Upper lobe of left lung (tissue), 6 donors: ENCODE results near the gene PNPT1. TPM values are rescaled to one million over a fixed set of nuclear protein-coding genes. Genes with fewer than 3 reads are reported as not detected.

Experiments used
- ATAC-seq, 2 donors: fragments of 200-7000 bp; cut with Tn5 transposase; one replicate each; pipeline ENCODE4 v1.9.1; 2022; ENCODE audit warnings: mild to moderate bottlenecking in 2 of 2, moderate library complexity in 2 of 2; ENCODE audit not compliant: low FRiP score in 2 of 2
- DNase-seq, 2 donors: peaks; one replicate each; pipeline ENCODE4 v3.0.0-alpha.2; 2019 to 2020
- H3K27ac ChIP-seq, 4 donors: fragments of 200-600 bp; sonication (generic); one replicate each; pipeline ENCODE4 v1.5.1; 2016 to 2019
- H3K27me3 ChIP-seq, 4 donors: fragments of 200-600 bp; sonication (generic); one replicate each; pipeline ENCODE4 v1.5.1; 2017 to 2019
- H3K36me3 ChIP-seq, 4 donors: fragments of 200-600 bp; sonication (generic); one replicate each; pipeline ENCODE4 v1.5.1; 2016 to 2019
- H3K4me1 ChIP-seq, 4 donors: fragments of 200-600 bp; sonication (generic); one replicate each; pipeline ENCODE4 v1.5.1; 2018 to 2019
- H3K4me3 ChIP-seq, 4 donors: fragments of 200-600 bp; sonication (generic); one replicate each; pipeline ENCODE4 v1.5.1; 2017 to 2019; ENCODE audit warnings: mild to moderate bottlenecking in 2 of 4, moderate library complexity in 1 of 4
- H3K9me3 ChIP-seq, 4 donors: fragments of 200-600 bp; sonication (generic); one replicate each; pipeline ENCODE4 v1.5.1; 2018 to 2019
- EP300 ChIP-seq, 4 donors: sonication (generic); formaldehyde crosslinking; IDR thresholded peaks; one replicate each; pipeline ENCODE4 v1.5.1; 2017; ENCODE audit warnings: antibody characterized with exemption in 4 of 4, control low read depth in 2 of 4
- POLR2A ChIP-seq, 4 donors: fragments of 450-650 bp; IDR thresholded peaks; one replicate each; pipeline ENCODE4 v1.5.1; 2016 to 2017; ENCODE audit warnings: antibody characterized with exemption in 4 of 4, mild to moderate bottlenecking in 2 of 4
- POLR2AphosphoS5 ChIP-seq, 2 donors: sonication (generic); formaldehyde crosslinking; IDR thresholded peaks; one replicate each; pipeline ENCODE4 v1.5.1; 2017; ENCODE audit warnings: antibody characterized with exemption in 2 of 2
- WGBS, 2 donors: methylation state at CpG; one replicate each; pipeline ENCODE4 v1.1.5; 2017 to 2018; 5-methylcytosine and 5-hydroxymethylcytosine counted together
- total RNA-seq, 6 donors: library from RNA; depleted of rRNA in 4 of 6; stranded (reverse); fragments of >200 nt in 4 of 6; gene quantifications; one replicate each; pipeline versions ENCODE4 v1.1.0 to v1.2.1, GENCODE V29; 2016 to 2021
- TF ChIP-seq, protein P1 (sequence below), 6 experiments: fragments of 450-650 bp in 4 of 6; fragments of 200-600 bp in 2 of 6; sonication (generic) in 2 of 6; IDR thresholded peaks; one replicate each; pipeline ENCODE4 v1.5.1; 2016 to 2019; ENCODE audit warnings: antibody characterized with exemption in 6 of 6
- donor health status: DM: no; HTN: no; CAD: no; lungs with moderate emphysema.
- donor health status: DM: no; HTN: yes; CAD: no; lungs with severe emphysema.

The PNPT1 gene
- total RNA-seq, 6 donors from 2014 or later, result 12.6 to 23.3 (median 15.1) TPM

GRCh38 chr2:55617175-55618024 lies 76.2 kb downstream of the PNPT1 start, which contains the start of gene PPP4R3B:
TSS of gene PPP4R3B (minus strand) at chr2:55617622. CDS start at chr2:55617285, 337 bp downstream.
- TF ChIP-seq, protein P1, sequence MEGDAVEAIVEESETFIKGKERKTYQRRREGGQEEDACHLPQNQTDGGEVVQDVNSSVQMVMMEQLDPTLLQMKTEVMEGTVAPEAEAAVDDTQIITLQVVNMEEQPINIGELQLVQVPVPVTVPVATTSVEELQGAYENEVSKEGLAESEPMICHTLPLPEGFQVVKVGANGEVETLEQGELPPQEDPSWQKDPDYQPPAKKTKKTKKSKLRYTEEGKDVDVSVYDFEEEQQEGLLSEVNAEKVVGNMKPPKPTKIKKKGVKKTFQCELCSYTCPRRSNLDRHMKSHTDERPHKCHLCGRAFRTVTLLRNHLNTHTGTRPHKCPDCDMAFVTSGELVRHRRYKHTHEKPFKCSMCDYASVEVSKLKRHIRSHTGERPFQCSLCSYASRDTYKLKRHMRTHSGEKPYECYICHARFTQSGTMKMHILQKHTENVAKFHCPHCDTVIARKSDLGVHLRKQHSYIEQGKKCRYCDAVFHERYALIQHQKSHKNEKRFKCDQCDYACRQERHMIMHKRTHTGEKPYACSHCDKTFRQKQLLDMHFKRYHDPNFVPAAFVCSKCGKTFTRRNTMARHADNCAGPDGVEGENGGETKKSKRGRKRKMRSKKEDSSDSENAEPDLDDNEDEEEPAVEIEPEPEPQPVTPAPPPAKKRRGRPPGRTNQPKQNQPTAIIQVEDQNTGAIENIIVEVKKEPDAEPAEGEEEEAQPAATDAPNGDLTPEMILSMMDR (IDR thresholded peaks at IDR 0.05), result peak; percentile 43 to 95 (median 89)
- TF ChIP-seq POLR2A (IDR thresholded peaks at IDR 0.05) (peak in 3 of 4 donors; percentile 91 to 98 (median 94)), EP300 (IDR thresholded peaks at IDR 0.05) (peak in 1 of 4 donors; percentile 89), POLR2AphosphoS5 (IDR thresholded peaks at IDR 0.05) (peak; percentile 99)
- H3K36me3 ChIP-seq, result peaks cover 0 to 30% (median 11%) of the 10 kb centered on the region in 4 donors
- peak; percentile 98 to 100 for ATAC-seq
- H3K27me3 ChIP-seq, result no peaks in the 10 kb centered on the region
- 0% methylated on average over 53 to 81 of the region's 82 CpGs for WGBS, 2 donors
- DNase-seq, result peak; percentile 99
- H3K27ac ChIP-seq, result peak within 1 kb of the TSS; percentile 96 to 99 (median 98)
- H3K4me3 ChIP-seq, result peak within 1 kb of the TSS; percentile 76 to 95 (median 94)
- H3K4me1 ChIP-seq, result peaks cover 31 to 53% (median 40%) of the 10 kb centered on the region in 4 donors
- H3K9me3 ChIP-seq, result no peaks in the 10 kb centered on the region

GRCh38 chr2:55616551-55617174 lies 77.0 kb downstream of the PNPT1 start:
- Histone ChIP-seq H3K4me3 (peak overlapping the region; percentile 50 to 95 (median 94)), H3K9me3 (no peaks in the 10 kb centered on the region), H3K36me3 (peaks cover 0 to 35% (median 18%) of the 10 kb centered on the region in 4 donors), H3K4me1 (peaks cover 31 to 46% (median 39%) of the 10 kb centered on the region in 4 donors), H3K27ac (peak overlapping the region; percentile 96 to 99 (median 98)), H3K27me3 (no peaks in the 10 kb centered on the region)
- peak in 1 of 2 donors; percentile 36 for DNase-seq
- ATAC-seq, result peak; percentile 12 to 16
- WGBS, 2 donors, result 0 to 1% methylated on average over 23 to 24 of the region's 24 CpGs
- TF ChIP-seq EP300 (IDR thresholded peaks at IDR 0.05) (no peak), POLR2A (IDR thresholded peaks at IDR 0.05) (peak in 1 of 4 donors; percentile 36), POLR2AphosphoS5 (IDR thresholded peaks at IDR 0.05) (peak in 1 of 2 donors; percentile 24)
- TF ChIP-seq, protein P1 (IDR thresholded peaks at IDR 0.05), result no peak

DNA sequence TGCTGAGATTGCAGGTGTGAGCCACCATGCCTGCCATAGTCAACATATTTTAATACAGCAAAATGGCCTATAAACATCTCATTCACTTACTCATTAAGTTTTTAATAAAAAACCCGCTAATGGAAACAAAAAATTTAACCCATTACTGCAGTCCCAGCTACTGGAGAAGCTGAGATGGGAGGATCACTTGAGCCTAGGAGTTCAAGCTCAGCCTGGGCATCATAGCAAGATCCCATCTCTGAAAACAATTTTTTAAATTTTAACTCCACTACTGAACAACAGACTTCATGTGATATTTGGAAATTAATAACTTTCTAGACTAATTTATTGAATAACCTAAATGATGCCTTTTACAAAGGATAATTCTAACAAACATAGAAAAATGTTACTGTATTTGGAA lies 81.6 kb downstream of the PNPT1 start:
- Histone ChIP-seq H3K27ac (no peak overlapping the region), H3K27me3 (no peaks in the 10 kb centered on the region), H3K9me3 (no peaks in the 10 kb centered on the region), H3K36me3 (peaks cover 0 to 47% (median 21%) of the 10 kb centered on the region in 4 donors), H3K4me1 (peaks cover 11 to 29% (median 21%) of the 10 kb centered on the region in 4 donors), H3K4me3 (no peak overlapping the region)
- ATAC-seq (no peak), DNase-seq (no peak)
- no peak for TF ChIP-seq POLR2A (IDR thresholded peaks at IDR 0.05)
- TF ChIP-seq EP300 (IDR thresholded peaks at IDR 0.05), result no peak
- TF ChIP-seq POLR2AphosphoS5 (IDR thresholded peaks at IDR 0.05), result no peak
- TF ChIP-seq, protein P1 (IDR thresholded peaks at IDR 0.05), result no peak
- 89 to 97% methylated on average over 1 of the region's 1 CpG for WGBS, 2 donors

DNA sequence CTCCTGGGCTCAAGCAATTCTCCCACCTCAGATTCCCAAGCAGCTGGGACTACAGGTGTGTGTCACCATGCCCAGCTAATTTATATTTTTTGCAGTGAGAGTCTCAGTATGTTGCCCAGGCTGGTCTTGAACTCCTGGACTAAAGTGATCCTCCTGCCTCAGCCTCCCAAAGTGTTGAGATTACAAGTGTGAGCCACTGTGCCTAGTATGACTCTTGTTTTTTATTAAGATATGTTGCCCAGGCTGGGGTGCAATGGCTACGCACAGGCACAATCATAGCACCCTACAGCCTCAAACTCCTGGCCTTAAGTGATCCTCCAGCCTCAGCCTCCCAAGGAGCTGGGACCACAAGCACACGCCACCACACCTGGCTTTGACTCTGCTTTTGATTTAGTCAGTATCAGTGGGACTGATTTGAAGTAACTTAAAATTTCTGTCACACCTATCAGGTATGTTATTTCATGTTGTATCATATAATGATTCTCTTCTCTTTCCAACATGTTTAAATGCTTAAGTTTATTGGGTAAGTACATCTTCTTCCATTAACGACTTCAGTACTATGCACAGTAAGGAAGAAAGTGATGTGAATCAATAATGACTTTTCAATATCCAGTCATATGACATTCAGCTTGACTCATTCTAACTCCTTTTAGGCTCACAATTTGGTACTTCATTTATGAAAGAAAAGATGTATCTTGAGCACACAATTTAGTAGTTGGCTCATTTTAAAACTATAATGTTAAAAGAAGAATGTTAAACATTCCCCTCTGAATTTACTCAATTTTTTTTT lies 82.5 kb downstream of the PNPT1 start:
- 94 to 98% methylated on average over 3 of the region's 3 CpGs for WGBS, 2 donors
- Histone ChIP-seq H3K9me3 (no peaks in the 10 kb centered on the region), H3K36me3 (peaks cover 0 to 51% (median 21%) of the 10 kb centered on the region in 4 donors), H3K4me1 (peaks cover 11 to 27% (median 19%) of the 10 kb centered on the region in 4 donors), H3K27me3 (no peaks in the 10 kb centered on the region), H3K4me3 (no peak overlapping the region), H3K27ac (no peak overlapping the region)
- ATAC-seq (no peak), DNase-seq (no peak)
- TF ChIP-seq POLR2AphosphoS5 (IDR thresholded peaks at IDR 0.05), result no peak
- TF ChIP-seq POLR2A (IDR thresholded peaks at IDR 0.05), result no peak
- TF ChIP-seq, protein P1 (IDR thresholded peaks at IDR 0.05), result no peak
- TF ChIP-seq EP300 (IDR thresholded peaks at IDR 0.05), result no peak
